NCI-H1105 (cell line): Measurements from ENCODE around the gene PCDHGB1.
"Not testable (repeated sequence)": the region's sequence is repeated elsewhere in the genome, so short reads cannot be mapped to it uniquely, and the experiment has no call there.

ENCODE experiments used
- DNase-seq: peaks from one replicate; lab custom pipeline; 2025; lab: John Stamatoyannopoulos, UW

Gene PCDHGB1

DNA sequence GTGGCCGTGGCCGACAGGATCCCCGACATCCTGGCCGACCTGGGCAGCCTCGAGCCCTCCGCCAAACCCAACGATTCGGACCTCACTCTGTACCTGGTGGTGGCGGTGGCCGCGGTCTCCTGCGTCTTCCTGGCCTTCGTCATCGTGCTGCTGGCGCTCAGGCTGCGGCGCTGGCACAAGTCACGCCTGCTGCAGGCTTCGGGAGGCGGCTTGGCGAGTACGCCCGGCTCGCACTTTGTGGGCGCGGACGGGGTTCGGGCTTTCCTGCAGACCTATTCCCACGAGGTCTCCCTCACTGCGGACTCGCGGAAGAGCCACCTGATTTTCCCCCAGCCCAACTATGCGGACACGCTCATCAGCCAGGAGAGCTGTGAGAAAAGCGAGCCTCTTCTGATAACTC lies 3.9 kb upstream of the PCDHGB1 start:
- DNase-seq = not testable (repeated sequence)

DNA sequence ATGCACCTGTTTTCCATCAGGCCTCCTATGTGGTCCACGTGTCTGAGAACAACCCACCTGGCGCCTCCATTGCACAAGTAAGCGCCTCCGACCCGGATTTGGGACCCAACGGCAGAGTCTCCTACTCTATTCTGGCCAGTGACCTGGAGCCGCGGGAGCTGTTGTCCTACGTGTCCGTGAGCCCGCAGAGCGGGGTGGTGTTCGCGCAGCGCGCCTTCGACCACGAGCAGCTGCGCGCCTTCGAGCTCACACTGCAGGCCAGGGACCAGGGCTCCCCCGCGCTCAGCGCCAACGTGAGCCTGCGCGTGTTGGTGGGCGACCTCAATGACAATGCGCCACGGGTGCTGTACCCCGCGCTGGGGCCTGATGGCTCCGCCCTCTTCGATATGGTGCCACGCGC lies 1.7 kb downstream of the PCDHGB1 start:
- DNase-seq = no peak

DNA sequence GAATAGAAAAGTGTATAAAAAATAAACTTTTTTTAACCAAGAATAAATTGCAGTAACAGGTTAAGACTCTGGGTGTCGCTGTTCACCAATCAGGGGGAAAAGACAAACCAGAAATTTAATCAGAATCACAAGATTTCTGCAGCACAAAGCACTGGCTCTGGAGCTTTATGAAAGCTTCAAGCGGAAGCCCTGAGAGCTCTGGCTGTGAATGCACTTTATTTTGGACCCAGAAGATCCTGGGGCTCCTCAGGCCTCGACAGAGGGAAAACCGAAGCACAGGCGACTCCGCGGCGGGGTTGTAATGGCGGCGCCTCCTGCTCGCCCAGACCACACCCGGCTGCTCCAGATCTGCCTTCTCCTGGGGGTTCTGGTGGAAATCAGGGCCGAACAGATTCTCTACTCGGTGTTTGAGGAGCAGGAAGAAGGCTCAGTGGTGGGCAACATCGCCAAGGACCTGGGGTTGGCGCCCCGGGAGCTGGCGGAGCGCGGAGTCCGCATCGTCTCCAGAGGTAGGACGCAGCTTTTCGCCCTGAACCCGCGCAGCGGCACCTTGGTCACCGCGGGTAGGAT lies 5.1 kb downstream of the PCDHGB1 start, which contains the start of gene PCDHGA4:
TSS of gene PCDHGA4 (plus strand) at position 122 of the 570 bp plus-strand sequence. CDS start at position 209, 87 bp downstream.
- DNase-seq = no peak

DNA sequence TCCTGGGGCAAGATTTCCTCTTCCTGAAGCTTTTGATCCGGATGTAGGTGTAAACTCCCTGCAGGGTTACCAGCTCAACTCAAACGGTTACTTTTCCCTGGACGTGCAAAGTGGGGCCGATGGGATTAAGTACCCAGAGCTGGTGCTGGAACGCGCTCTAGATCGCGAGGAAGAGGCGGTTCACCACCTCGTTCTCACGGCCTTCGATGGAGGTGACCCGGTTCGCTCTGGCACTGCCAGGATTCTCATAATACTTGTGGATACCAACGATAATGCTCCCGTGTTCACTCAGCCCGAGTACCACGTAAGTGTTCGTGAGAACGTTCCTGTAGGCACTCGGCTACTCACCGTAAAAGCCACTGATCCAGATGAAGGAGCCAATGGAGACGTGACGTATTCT lies 5.7 kb downstream of the PCDHGB1 start:
- no peak for DNase-seq

DNA sequence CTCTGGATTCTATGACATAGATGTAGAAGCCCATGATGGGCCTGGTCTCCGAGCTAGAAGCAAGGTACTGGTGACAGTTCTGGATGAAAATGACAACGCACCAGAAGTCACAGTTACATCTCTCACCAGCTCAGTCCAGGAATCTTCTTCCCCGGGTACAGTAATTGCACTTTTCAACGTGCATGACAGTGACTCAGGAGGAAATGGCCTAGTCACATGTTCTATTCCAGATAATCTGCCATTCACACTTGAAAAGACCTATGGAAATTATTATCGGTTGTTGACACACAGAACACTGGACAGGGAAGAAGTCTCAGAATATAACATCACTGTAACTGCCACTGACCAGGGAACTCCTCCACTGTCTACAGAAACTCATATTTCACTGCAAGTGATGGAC lies 6.2 kb downstream of the PCDHGB1 start:
- no peak for DNase-seq

DNA sequence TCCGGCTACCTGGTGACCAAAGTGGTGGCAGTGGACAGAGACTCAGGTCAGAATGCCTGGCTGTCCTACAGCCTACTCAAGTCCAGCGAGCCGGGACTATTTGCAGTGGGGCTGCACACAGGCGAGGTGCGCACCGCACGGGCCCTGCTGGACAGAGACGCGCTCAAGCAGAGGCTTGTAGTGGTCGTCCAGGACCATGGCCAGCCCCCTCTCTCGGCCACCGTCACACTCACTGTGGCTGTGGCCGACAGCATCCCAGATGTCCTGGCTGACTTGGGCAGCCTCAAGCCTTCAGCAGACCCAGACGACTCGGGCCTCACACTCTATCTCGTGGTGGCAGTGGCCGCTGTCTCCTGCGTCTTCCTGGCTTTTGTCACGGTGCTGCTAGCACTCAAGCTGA lies 7.1 kb downstream of the PCDHGB1 start:
- DNase-seq = no peak

DNA sequence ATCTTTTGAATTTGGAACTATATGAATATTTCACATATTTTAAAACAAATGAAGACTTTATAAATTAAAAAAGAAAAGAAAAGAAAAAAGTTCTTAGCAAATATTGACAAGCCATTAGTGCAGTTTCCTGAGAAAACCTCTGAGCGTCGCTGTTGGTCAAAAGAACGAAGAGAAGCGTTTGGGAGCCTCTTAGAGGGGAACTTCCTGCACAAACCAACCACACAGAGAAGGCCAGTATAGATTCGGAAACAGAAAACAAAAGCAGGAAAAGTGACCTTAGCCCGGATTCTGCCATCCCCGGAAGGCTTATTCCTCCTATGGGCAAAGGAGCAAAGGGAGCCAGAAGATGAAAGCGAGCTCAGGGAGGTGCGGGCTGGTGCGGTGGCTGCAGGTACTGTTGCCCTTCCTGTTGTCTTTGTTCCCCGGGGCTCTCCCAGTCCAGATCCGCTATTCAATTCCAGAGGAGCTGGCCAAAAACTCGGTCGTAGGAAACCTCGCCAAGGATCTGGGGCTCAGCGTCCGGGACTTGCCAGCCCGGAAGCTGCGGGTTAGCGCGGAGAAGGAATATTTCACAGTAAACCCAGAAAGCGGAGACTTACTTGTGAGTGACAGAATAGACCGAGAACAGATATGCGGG lies 10.0 kb downstream of the PCDHGB1 start, which contains the start of gene PCDHGB2:
TSS of gene PCDHGB2 (plus strand) at position 205 of the 637 bp plus-strand sequence. CDS start at position 347, 142 bp downstream.
- DNase-seq = no peak

DNA sequence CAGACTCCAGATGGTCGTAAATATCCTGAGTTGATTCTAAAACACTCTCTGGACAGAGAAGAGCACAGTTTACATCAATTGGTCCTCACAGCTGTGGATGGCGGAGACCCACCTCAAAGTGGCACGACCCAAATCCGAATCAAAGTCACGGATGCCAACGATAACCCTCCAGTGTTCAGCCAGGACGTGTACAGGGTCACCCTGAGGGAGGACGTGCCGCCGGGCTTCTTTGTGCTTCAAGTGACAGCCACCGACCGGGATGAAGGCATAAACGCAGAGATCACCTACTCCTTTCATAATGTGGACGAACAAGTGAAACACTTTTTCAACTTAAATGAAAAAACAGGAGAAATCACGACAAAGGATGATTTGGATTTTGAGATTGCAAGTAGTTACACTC lies 10.8 kb downstream of the PCDHGB1 start:
- DNase-seq = no peak

DNA sequence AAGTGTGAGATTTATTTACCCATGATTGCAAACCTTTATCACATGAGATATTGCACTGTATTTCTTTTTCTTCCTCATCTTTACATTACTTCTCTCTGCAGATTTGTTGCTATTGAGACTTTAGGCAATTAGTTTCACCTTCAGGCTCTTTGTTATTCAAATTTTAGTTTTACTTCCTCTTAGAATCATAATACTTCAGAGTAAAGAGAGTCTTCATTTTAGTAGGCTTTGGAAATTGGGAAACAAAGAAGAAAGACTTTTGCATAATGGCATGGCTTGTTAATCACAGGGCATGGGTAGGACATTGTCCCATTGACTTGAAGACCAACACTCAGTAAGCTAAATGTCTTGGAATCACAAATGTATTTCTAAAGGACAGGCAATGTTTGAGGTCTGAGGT lies 12.8 kb downstream of the PCDHGB1 start:
- no peak for DNase-seq

DNA sequence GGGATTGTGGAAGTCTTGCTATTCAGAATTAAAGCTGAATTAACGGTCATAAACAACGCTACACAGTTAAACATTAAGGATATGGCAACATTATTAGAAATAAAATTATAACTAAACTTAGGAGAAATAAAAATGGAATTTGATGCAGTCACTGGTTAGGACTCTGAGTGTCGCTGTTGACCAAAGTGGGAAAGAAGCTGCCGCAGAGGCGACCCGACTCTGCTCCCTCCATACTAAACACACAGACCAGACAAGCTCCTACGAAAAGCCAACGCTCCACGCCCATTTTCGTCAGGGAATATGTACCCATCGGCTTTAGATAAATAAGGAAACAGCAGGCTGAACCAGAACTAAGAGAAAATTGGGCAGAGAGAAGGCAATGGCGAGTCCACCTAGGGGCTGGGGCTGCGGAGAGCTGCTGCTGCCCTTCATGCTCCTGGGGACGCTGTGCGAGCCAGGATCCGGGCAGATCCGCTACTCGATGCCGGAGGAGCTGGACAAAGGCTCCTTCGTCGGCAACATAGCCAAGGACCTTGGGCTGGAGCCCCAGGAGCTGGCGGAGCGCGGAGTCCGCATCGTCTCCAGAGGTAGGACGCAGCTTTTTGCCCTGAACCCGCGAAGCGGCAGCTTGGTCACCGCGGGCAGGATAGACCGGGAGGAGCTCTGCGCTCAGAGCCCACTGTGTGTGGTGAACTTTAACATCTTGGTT lies 14.2 kb downstream of the PCDHGB1 start, which contains the start of gene PCDHGA5:
TSS of gene PCDHGA5 (plus strand) at position 211 of the 709 bp plus-strand sequence. CDS start at position 380, 169 bp downstream.
- DNase-seq = no peak

DNA sequence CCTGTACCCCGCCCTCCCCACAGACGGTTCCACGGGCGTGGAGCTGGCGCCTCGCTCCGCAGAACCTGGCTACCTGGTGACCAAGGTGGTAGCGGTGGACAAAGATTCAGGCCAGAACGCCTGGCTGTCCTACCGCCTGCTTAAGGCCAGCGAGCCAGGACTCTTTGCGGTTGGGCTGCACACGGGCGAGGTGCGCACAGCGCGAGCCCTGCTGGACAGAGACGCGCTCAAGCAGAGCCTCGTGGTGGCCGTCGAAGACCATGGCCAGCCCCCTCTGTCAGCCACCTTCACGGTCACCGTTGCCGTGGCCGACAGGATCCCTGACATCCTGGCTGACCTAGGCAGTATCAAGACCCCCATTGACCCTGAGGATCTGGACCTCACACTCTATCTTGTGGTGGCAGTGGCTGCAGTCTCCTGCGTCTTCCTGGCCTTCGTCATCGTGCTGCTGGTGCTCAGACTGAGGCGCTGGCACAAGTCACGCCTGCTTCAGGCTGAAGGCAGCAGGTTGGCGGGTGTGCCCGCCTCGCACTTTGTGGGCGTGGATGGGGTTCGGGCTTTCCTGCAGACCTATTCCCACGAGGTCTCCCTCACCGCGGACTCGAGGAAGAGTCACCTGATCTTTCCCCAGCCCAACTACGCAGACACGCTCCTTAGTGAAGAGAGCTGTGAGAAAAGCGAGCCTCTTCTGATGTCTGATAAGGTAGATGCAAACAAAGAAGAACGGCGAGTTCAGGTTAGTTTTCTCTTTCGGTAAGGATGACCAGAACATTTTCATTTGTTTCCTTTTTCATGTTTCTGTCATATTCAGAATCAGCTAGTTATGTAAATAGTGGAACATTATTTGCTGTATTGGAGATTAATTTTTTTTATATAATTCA lies 16.4 kb downstream of the PCDHGB1 start:
- no peak for DNase-seq

DNA sequence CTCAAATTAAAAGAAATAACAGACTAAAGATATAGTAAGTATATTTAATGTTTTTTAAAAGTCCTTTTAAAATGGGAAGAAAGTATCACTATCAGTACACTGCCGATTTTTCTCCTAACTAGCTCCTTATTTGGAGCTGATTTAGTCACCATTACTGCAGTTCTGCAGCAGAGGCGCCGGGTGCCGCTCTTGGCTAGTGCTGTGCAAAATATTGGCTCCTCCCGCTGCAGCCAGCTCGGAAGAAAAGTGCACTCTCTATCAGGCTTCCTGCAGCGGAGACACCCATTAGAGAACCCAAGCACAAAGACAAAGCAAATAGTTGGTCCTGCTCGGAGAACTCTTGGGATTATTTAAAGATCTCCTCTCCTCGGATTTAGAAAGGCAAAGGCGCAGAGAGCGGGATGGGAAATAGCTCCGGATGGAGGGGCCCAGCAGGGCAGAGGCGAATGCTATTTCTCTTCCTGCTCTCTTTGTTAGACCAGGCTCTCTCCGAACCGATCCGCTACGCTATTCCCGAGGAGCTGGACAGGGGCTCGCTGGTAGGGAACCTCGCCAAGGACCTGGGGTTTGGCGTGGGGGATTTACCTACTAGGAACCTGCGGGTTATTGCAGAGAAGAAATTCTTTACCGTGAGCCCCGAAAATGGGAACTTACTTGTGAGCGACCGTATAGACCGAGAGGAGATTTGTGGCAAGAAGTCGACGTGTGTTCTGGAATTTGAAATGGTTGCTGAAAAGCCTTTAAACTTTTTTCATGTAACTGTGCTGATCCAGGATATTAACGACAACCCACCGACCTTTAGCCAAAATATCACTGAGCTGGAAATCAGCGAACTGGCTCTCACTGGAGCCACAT lies 20.3 kb downstream of the PCDHGB1 start, which contains the start of gene PCDHGB3:
TSS of gene PCDHGB3 (plus strand) at position 249 of the 855 bp plus-strand sequence. CDS start at position 402, 153 bp downstream.
- DNase-seq = no peak

DNA sequence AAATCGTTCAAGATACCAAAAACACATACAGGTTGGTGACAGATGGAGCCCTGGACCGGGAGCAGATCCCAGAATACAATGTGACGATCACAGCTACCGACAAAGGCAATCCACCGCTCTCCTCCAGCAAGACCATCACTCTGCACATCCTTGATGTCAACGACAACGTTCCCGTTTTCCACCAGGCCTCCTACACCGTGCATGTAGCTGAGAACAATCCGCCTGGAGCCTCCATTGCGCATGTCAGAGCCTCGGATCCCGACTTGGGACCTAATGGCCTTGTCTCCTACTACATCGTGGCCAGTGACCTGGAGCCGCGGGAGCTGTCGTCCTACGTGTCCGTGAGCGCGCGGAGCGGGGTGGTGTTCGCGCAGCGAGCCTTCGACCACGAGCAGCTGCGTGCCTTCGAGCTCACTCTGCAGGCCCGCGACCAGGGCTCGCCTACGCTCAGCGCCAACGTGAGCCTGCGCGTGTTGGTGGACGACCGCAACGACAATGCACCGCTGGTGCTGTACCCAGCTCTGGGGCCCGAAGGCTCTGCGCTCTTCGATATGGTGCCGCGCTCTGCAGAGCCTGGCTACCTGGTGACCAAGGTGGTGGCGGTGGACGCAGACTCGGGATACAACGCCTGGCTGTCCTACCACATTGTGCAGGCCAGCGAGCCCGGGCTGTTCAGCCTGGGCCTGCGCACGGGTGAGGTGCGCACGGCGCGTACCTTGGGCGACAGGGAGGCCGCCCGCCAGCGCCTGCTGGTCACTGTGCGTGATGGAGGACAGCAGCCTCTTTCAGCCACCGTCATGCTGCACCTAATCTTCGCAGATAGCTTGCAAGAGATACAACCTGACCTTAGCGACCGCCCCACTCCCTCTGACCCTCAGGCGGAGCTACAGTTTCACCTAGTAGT lies 21.9 kb downstream of the PCDHGB1 start:
- DNase-seq = no peak

DNA sequence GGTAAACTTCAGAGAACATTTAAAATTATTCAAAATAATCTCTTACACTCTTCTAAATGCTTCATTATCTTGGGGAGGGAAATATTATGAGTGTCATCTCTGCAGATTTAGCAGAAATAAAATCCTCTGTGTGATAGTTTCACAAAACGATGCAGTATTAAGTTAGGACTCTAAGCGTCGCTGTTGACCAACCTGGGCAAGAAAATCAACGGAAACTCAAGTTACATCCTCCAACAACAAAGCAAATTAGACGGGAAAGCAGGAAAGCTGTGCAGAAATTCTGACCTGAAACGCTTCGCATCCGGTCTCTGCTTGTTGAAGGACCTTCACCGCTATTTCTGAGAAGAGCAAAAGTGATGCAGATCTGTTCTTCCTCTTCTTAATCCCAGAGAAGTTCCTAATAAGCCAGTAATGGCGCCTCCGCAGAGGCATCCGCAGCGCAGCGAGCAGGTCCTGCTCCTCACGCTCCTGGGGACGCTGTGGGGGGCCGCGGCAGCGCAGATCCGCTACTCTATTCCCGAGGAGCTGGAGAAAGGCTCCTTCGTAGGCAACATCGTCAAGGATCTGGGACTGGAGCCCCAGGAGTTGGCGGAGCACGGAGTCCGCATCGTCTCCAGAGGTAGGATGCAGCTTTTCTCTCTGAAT lies 23.9 kb downstream of the PCDHGB1 start, which contains the start of gene PCDHGA6:
TSS of gene PCDHGA6 (plus strand) at position 219 of the 645 bp plus-strand sequence. CDS start at position 412, 193 bp downstream.
- DNase-seq = no peak

DNA sequence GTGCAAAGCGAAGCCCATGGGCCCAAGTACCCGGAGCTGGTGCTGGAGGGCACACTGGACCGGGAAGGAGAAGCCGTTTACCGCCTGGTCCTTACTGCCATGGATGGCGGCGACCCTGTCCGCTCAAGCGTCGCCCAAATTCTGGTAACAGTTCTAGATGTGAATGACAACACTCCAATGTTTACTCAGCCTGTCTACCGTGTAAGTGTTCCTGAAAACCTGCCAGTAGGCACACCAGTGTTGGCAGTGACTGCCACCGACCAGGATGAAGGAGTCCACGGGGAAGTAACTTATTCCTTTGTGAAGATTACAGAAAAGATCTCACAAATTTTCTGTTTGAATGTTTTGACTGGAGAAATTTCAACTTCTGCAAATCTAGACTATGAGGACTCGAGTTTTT lies 24.7 kb downstream of the PCDHGB1 start:
- no peak for DNase-seq

DNA sequence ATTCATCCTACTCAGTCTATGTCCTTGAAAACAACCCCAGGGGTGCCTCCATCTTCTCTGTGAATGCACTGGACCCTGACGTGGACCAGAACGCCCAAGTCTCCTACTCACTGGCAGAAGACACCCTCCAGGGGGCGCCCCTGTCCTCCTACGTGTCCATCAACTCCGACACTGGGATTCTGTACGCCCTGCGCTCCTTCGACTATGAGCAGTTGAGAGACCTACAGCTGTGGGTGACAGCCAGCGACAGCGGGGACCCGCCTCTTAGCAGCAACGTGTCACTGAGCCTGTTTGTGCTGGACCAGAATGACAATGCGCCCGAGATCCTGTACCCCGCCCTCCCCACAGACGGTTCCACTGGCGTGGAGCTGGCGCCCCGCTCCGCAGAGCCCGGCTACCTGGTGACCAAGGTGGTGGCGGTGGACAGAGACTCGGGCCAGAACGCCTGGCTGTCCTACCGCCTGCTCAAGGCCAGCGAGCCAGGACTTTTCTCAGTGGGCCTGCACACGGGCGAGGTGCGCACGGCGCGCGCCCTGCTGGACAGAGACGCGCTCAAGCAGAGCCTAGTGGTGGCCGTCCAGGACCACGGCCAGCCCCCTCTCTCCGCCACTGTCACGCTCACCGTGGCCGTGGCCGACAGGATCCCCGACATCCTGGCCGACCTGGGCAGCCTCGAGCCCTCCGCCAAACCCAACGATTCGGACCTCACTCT lies 25.7 kb downstream of the PCDHGB1 start:
- DNase-seq = not testable (repeated sequence)

DNA sequence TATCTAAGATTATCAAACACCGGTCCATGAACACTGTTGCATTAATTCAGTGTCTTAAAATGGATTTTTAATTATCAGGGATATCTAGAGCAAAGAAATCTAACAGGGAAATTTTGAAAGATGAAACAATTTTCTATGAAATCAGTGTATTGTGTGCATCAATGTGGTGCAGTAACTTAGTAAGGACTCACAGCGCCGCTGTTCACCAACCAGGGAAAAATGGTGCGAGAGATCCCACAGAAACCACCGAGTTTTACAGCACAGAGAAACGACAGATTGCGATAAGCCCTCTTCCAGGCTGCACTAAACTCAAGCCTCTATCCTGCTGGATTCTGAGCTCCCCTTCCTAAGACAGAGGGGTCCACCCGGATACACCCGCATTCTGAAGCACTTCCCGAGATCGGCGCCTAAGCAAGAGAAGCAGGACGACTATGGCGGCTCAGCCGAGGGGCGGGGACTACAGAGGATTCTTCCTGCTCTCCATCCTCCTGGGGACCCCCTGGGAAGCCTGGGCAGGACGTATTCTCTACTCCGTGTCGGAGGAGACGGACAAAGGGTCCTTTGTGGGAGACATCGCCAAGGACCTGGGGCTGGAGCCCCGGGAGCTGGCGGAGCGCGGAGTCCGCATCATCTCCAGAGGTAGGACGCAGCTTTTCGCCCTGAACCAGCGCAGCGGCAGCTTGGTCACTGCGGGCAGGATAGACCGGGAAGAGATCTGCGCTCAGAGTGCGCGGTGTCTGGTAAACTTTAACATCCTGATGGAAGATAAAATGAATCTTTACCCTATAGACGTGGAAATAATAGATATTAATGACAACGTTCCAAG lies 32.8 kb downstream of the PCDHGB1 start, which contains the start of gene PCDHGA7:
TSS of gene PCDHGA7 (plus strand) at position 274 of the 826 bp plus-strand sequence. CDS start at position 432, 158 bp downstream.
- no peak for DNase-seq
